NT2/D1 (cell line): ENCODE data around the gene PLA2G3.

Experiments
- SUZ12 ChIP-seq: IDR thresholded peaks from 2 replicates; pipeline ENCODE4 v1.6.1; 2011; ENCODE audit not compliant: insufficient read length, insufficient read depth; ENCODE audit errors: extremely low read depth
- YY1 ChIP-seq: IDR thresholded peaks from 2 replicates; pipeline ENCODE4 v1.6.1; 2011; ENCODE audit not compliant: insufficient read length, insufficient read depth
- ZNF274 ChIP-seq: IDR thresholded peaks from 2 replicates; pipeline ENCODE4 v1.6.1; 2011; ENCODE audit warnings: mild to moderate bottlenecking, low read depth, low read length

DNA sequence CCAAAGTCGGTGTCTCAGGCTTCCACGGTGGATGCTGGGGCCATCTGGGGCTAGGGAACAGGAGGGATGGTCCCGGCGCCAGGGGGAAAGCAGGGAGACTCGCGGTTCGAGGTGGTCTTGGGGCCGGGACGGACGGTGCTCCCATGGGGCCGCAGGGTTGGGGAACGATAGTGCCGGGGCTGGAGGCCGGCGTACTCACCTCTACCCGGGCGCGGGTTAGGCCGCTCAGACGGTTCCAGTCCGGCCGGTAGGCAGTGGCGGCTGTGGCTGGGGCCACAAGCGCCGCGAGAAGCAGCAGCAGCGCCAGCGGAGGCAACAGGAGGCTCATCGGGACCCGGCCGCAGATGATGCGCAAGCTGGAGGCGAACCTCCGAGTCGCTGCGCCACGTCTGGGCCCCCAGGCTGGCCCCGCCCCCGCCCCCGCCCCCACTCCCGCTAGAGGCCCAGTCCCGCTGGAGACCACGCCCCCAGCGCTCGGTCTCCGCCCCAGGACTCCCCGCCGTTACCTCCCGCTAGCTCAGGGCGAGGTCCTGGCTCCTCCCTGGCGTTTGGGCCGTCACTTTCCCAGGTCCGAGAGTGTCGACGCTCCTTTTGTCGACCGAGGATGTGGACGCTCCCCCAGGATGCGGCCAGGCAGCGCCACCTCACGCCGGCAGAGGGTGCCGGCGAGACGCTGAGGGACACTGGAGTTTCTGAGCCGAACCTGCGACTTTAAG, 33.0 kb downstream of the PLA2G3 start, which contains the start of gene SELENOM:
- TF ChIP-seq ZNF274 = no peak
- no peak for TF ChIP-seq YY1
- no peak for TF ChIP-seq SUZ12
